ENCODE measurements around the gene GPATCH4.

Gene GPATCH4

GRCh38 chr1:156547982-156548381 is 53.3 kb downstream of the GPATCH4 start:
- DNase-seq (ENCODE audit: low read depth in 2 of 2): no peak

GRCh38 chr1:156547434-156547833 is 53.8 kb downstream of the GPATCH4 start:
- no peak for DNase-seq (ENCODE audit: low read depth in 2 of 2)

- DNase-seq (ENCODE audit: low read depth in 2 of 2): no peak
Observed at GRCh38 chr1:156546267-156546666, 55.0 kb downstream of the GPATCH4 start.

- DNase-seq (ENCODE audit: low read depth in 2 of 2): no peak
Observed at GRCh38 chr1:156544592-156545102, 56.6 kb downstream of the GPATCH4 start.
